Gastroesophageal sphincter (tissue), 4 donors: ENCODE measurements around the gene LYPD5. TPM values are rescaled to one million over a fixed set of nuclear protein-coding genes. Genes with fewer than 3 reads are reported as not detected.

ENCODE experiments used
- ATAC-seq: fragments of 150-250 bp; one replicate; pipeline ENCODE4 v1.9.1; 2016; ENCODE audit warnings: mild to moderate bottlenecking, moderate library complexity
- H3K27ac ChIP-seq, 4 donors: fragments of 200-600 bp; sonication (generic) in 3 of 4; 1 replicate in 3 of 4; 2 replicates in 1 of 4; pipeline ENCODE4 v1.5.1; 2016 to 2019
- H3K27me3 ChIP-seq: fragments of 200-600 bp; sonication (generic); one replicate; pipeline ENCODE4 v1.5.1; 2019
- H3K36me3 ChIP-seq, 2 donors: fragments of 200-600 bp; sonication (generic); one replicate each; pipeline ENCODE4 v1.5.1; 2019; ENCODE audit warnings: control low read depth in 1 of 2
- H3K4me1 ChIP-seq, 3 donors: fragments of 200-600 bp; sonication (generic); 1 replicate in 2 of 3; 2 replicates in 1 of 3; pipeline ENCODE4 v1.5.1; 2016 to 2019; ENCODE audit warnings: control low read depth in 2 of 3
- H3K4me3 ChIP-seq, 2 donors: fragments of 200-600 bp; sonication (generic); one replicate each; pipeline ENCODE4 v1.5.1; 2019; ENCODE audit warnings: mild to moderate bottlenecking in 1 of 2, moderate library complexity in 1 of 2
- H3K9me3 ChIP-seq, 3 donors: fragments of 200-600 bp; sonication (generic); one replicate each; pipeline ENCODE4 v1.5.1; 2017 to 2019; ENCODE audit warnings: control low read depth in 2 of 3
- EP300 ChIP-seq: sonication (generic); formaldehyde crosslinking; IDR thresholded peaks from one replicate; pipeline ENCODE4 v1.6.1; 2017; ENCODE audit warnings: antibody characterized with exemption, mild to moderate bottlenecking
- POLR2A ChIP-seq, 2 donors: fragments of 450-650 bp; IDR thresholded peaks; one replicate each; pipeline ENCODE4 v1.6.1; 2017; ENCODE audit warnings: antibody characterized with exemption in 2 of 2, mild to moderate bottlenecking in 2 of 2, moderate library complexity in 1 of 2
- POLR2AphosphoS5 ChIP-seq: sonication (generic); formaldehyde crosslinking; IDR thresholded peaks from one replicate; pipeline ENCODE4 v1.6.1; 2017; ENCODE audit warnings: antibody characterized with exemption
- WGBS, 2 donors: methylation state at CpG; one replicate each; pipeline ENCODE4 v1.1.5; 2018; ENCODE audit warnings: low coverage in 1 of 2; 5-methylcytosine and 5-hydroxymethylcytosine counted together
- total RNA-seq, 4 donors: library from RNA; depleted of rRNA; stranded (reverse); fragments of >200 nt; gene quantifications; one replicate each; pipeline ENCODE4 v1.1.0, GENCODE V29; 2016
- TF ChIP-seq, protein P1 (sequence below), 4 experiments: fragments of 200-600 bp in 2 of 4; fragments of 450-650 bp in 2 of 4; sonication (generic) in 1 of 4; IDR thresholded peaks; one replicate each; pipeline ENCODE4 v1.5.1; 2017 to 2019; ENCODE audit warnings: antibody characterized with exemption in 4 of 4, mild to moderate bottlenecking in 2 of 4, moderate library complexity in 2 of 4

Gene LYPD5
- total RNA-seq, 4 donors from 2014 or later, result 3.1 to 9.8 (median 5.2) TPM

DNA sequence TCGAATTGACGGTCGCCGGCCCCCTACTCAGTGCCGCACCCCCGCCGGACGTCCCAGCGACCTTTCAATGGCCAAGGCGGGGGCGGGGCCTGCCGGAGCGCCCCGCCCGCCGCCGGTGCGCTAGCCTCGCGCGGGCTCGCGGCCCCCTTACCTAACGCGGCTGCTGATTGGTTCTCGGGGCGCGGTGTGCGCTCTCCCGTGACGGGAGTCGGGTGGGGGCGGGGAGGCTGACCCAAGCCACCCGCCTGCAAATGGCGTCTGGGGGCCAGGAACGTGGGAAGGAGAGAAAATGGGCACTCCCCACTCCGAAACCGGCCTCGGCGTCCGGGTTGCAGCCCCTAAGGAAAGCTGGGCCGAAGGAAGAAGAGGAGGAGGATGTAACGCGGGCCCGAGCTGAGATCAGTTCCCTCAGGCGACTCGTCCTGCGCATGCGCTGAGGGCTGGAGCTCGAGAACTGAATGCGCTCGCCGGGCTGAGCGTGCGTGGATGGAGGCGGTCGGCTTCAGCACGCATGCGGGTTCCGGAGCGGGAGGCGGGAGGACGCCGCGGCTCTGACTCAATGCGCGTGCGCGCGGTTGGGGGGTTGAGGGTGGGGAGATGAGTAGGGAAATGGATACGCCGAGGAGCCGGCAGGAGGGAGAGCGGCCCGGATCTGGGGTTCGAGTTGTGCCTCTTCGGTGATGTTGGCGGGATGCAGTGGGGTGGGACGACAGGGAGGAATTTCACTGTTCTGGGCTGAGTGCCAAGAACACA is 47.6 kb downstream of the LYPD5 start, which contains the start of gene SMG9:
Gene SMG9, minus strand, starts transcription at position 460 of the 753 bp plus-strand sequence. CDS start 4,221 bp downstream, outside the sequence.
- WGBS, 2 donors, result 0 to 7% methylated on average over 3 to 18 of the region's 79 CpGs
- TF ChIP-seq POLR2AphosphoS5 (peak; percentile 78), EP300 (no peak), POLR2A (IDR thresholded peaks at IDR 0.05) (peak; percentile 69 to 77)
- TF ChIP-seq, protein P1, sequence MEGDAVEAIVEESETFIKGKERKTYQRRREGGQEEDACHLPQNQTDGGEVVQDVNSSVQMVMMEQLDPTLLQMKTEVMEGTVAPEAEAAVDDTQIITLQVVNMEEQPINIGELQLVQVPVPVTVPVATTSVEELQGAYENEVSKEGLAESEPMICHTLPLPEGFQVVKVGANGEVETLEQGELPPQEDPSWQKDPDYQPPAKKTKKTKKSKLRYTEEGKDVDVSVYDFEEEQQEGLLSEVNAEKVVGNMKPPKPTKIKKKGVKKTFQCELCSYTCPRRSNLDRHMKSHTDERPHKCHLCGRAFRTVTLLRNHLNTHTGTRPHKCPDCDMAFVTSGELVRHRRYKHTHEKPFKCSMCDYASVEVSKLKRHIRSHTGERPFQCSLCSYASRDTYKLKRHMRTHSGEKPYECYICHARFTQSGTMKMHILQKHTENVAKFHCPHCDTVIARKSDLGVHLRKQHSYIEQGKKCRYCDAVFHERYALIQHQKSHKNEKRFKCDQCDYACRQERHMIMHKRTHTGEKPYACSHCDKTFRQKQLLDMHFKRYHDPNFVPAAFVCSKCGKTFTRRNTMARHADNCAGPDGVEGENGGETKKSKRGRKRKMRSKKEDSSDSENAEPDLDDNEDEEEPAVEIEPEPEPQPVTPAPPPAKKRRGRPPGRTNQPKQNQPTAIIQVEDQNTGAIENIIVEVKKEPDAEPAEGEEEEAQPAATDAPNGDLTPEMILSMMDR (IDR thresholded peaks at IDR 0.05), result peak in 1 of 4 experiments; percentile 8
- Histone ChIP-seq H3K27ac (peak within 1 kb of the TSS; percentile 87 to 99 (median 98)), H3K4me3 (peak within 1 kb of the TSS; percentile 69 to 80), H3K27me3 (no peaks in the 10 kb centered on the region), H3K9me3 (no peaks in the 10 kb centered on the region), H3K36me3 (peaks cover 0 to 20% of the 10 kb centered on the region in 2 donors), H3K4me1 (peaks cover 4 to 35% (median 14%) of the 10 kb centered on the region in 3 donors)
- ATAC-seq, result peak; percentile 94

DNA sequence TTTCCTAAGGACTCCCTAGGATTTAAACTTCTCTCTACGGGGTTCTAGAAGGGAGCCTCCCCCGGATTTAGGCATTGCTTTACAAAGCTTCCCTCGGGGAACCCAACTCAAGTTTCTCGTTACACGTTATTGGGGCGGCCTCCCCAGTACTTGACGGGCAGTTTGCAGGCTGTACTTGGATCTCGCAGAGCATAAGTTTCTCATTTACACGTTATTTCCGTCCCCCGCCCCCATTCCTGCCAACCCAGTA is 48.1 kb downstream of the LYPD5 start:
- no peak for ATAC-seq
- TF ChIP-seq, protein P1 (IDR thresholded peaks at IDR 0.05), result no peak
- TF ChIP-seq POLR2AphosphoS5 (no peak), EP300 (no peak), POLR2A (IDR thresholded peaks at IDR 0.05) (no peak)

DNA sequence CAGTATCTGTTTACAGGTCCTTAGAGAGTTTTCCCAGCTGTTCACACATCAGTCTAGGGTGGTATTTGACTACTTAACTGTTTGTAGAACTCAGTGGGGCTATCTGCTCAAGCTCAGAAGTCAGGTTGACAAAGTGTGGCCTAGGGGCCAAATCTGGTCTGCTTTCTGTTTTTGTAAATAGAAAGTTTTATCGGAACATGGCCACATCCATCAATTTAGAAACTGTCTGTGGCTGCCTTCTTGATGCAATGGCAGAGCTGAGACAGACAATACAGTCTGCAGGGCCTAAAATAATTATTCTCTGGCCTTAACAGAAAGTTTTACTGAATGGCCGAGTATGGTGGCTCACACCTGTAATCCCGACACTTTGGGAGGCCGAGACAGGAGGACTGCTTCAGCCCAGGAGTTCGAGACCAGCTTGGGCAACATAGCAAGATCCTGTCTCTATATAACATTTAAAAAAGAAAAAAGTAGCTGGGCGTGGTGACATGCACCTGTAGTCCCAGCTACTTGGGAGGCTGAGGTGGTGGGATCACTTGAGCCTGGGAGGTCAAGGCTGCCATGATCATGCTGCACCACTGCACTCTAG is 49.9 kb downstream of the LYPD5 start:
- Histone ChIP-seq H3K4me1 (peaks cover 4 to 35% (median 14%) of the 10 kb centered on the region in 3 donors), H3K36me3 (peaks cover 0 to 43% of the 10 kb centered on the region in 2 donors), H3K4me3 (no peak overlapping the region), H3K27me3 (no peaks in the 10 kb centered on the region), H3K9me3 (no peaks in the 10 kb centered on the region), H3K27ac (peak overlapping the region in 1 of 4 donors; percentile 98)
- WGBS, 2 donors, result 67 to 84% methylated on average over 1 to 6 of the region's 6 CpGs
- no peak for ATAC-seq
- TF ChIP-seq EP300 (no peak), POLR2A (IDR thresholded peaks at IDR 0.05) (no peak), POLR2AphosphoS5 (no peak)
- TF ChIP-seq, protein P1 (IDR thresholded peaks at IDR 0.05), result no peak

More for the DNA sequence above, 48.1 kb downstream of the LYPD5 start:
- Histone ChIP-seq H3K36me3 (peaks cover 0 to 25% of the 10 kb centered on the region in 2 donors), H3K27ac (peak overlapping the region; percentile 87 to 99 (median 98)), H3K9me3 (no peaks in the 10 kb centered on the region), H3K4me3 (peak overlapping the region; percentile 69 to 80), H3K27me3 (no peaks in the 10 kb centered on the region), H3K4me1 (peaks cover 4 to 35% (median 14%) of the 10 kb centered on the region in 3 donors)
- 0 to 2% methylated on average over 9 to 10 of the region's 11 CpGs for WGBS, 2 donors

DNA sequence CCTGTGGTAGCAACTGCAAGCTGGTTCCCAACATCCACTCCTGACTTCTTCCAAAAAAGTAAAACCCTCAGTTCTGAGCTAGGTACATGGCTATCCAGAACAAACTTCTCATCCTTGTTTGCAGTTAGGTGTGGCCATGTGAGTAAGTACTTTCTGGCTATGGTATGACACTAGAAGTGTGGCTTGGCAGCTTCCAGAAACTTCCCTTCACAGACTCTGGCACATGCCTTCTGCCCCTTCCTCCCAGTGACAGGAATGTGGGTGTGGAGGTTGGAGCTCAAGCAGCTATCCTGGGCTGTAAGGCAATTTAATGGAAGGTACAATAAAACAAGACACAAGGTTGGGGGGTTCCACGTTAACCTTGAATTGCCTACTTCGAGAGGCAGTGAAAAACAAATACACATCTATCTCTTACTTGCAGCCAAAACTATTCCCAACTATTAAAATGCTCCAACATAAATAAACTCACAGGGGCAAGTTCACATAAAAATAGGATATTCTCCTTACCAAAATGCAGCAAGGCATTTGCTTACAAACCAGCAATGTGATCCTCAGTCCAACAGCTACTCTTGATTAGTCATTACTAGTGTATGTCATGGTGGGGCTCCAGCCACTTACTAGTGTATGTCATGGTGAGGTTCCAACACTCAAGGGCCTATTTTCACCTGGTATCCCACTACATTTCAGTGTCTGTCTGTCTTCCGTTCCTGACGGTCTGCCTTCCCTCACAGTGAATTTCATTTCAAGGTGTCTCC is 50.6 kb downstream of the LYPD5 start:
- Histone ChIP-seq H3K27me3 (no peaks in the 10 kb centered on the region), H3K4me3 (no peak overlapping the region), H3K36me3 (peaks cover 0 to 50% of the 10 kb centered on the region in 2 donors), H3K9me3 (no peaks in the 10 kb centered on the region), H3K27ac (peak overlapping the region in 1 of 4 donors; percentile 10), H3K4me1 (peaks cover 4 to 35% (median 14%) of the 10 kb centered on the region in 3 donors)
- 78 to 83% methylated on average over 4 of the region's 4 CpGs for WGBS, 2 donors
- ATAC-seq, result no peak
- no peak for TF ChIP-seq EP300
- no peak for TF ChIP-seq POLR2A (IDR thresholded peaks at IDR 0.05)
- TF ChIP-seq, protein P1 (IDR thresholded peaks at IDR 0.05), result no peak
- no peak for TF ChIP-seq POLR2AphosphoS5
